ENCODE measurements around the gene PSMD6. TPM values are rescaled to one million over a fixed set of nuclear protein-coding genes. Genes with fewer than 3 reads are reported as not detected.

The PSMD6 gene
- total RNA-seq, 4 donors from 2014 or later = 37.3 to 48.7 (median 38.2) TPM

GRCh38 chr3:64027658-64028057 is 4.4 kb upstream of the PSMD6 start:
- H3K4me3 ChIP-seq = no peak overlapping the region
- H3K9me3 ChIP-seq = no peaks in the 10 kb centered on the region
- TF ChIP-seq POLR2A (IDR thresholded peaks at IDR 0.05) (no peak), CTCF (IDR thresholded peaks at IDR 0.05) (no peak)
- peaks cover 0 to under 1% (median 0%) of the 10 kb centered on the region in 4 donors for H3K4me1 ChIP-seq
- H3K27ac ChIP-seq = no peak overlapping the region
- no peaks in the 10 kb centered on the region for H3K27me3 ChIP-seq
- H3K36me3 ChIP-seq = no peaks in the 10 kb centered on the region
- DNase-seq = no peak

DNA sequence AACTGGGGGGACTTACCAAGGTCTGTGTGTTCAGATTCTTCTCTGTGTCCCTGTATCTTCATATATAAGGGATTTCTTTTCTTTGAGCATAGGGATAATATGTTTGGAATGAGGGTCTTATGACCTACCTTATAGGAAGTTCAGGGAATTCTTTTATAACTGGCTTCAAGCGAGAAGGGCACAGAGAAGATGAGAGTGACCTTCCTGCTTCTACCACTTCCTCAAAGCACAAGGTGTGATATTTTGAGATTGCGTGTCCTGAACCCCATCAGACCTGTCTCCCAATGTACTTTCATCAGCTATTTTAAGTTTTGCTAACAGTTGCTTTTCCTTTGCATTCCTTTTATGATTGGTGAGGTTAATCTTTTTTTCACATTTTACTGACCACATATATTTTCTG is 3.1 kb upstream of the PSMD6 start:
- DNase-seq = no peak
- H3K27me3 ChIP-seq = no peaks in the 10 kb centered on the region
- no peak overlapping the region for H3K4me3 ChIP-seq
- peaks cover 0 to 14% (median 2%) of the 10 kb centered on the region in 4 donors for H3K4me1 ChIP-seq
- no peak for TF ChIP-seq POLR2A (IDR thresholded peaks at IDR 0.05)
- no peak for TF ChIP-seq CTCF (IDR thresholded peaks at IDR 0.05)
- peaks cover 0 to 2% (median 0%) of the 10 kb centered on the region in 3 donors for H3K36me3 ChIP-seq
- no peak overlapping the region for H3K27ac ChIP-seq
- no peaks in the 10 kb centered on the region for H3K9me3 ChIP-seq

DNA sequence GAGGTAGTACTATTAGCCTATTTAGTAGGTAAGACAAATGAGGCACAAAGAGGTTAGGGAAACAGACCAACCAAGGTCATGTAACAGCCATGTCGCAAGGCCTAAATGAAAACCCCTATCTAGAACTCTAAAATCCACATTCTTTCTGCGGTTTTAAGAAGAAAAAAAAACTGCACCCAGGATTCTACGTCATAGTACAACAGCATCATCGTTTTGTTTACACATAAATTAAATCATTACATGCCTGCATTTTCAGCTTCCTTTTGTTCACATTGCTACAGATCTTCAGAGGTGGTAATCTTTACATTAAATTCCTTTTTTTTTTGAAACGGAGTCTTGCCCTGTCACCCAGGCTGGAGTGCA is 548 bp upstream of the PSMD6 start:
- TF ChIP-seq CTCF (IDR thresholded peaks at IDR 0.05) (no peak), POLR2A (IDR thresholded peaks at IDR 0.05) (no peak)
- H3K9me3 ChIP-seq = no peaks in the 10 kb centered on the region
- peak overlapping the region; percentile 68 to 84 (median 78) for H3K27ac ChIP-seq
- no peaks in the 10 kb centered on the region for H3K27me3 ChIP-seq
- H3K4me3 ChIP-seq = peak overlapping the region in 2 of 4 donors; percentile 69 to 84
- peaks cover 0 to 14% (median 2%) of the 10 kb centered on the region in 4 donors for H3K4me1 ChIP-seq
- H3K36me3 ChIP-seq = peaks cover 0 to 27% (median 0%) of the 10 kb centered on the region in 3 donors
- no peak for DNase-seq

- TF ChIP-seq POLR2A (IDR thresholded peaks at IDR 0.05) = no peak
- no peak for TF ChIP-seq CTCF (IDR thresholded peaks at IDR 0.05)
- H3K9me3 ChIP-seq = no peaks in the 10 kb centered on the region
- H3K27ac ChIP-seq = peak overlapping the region; percentile 68 to 84 (median 78)
- H3K4me1 ChIP-seq = peaks cover 0 to 14% (median 2%) of the 10 kb centered on the region in 4 donors
- H3K27me3 ChIP-seq = no peaks in the 10 kb centered on the region
- DNase-seq = no peak
- H3K4me3 ChIP-seq = peak overlapping the region; percentile 69 to 84 (median 78)
- H3K36me3 ChIP-seq = peaks cover 0 to 38% (median 0%) of the 10 kb centered on the region in 3 donors
These were observed 675 bp downstream of the PSMD6 start for GRCh38 chr3:64022451-64023186.

DNA sequence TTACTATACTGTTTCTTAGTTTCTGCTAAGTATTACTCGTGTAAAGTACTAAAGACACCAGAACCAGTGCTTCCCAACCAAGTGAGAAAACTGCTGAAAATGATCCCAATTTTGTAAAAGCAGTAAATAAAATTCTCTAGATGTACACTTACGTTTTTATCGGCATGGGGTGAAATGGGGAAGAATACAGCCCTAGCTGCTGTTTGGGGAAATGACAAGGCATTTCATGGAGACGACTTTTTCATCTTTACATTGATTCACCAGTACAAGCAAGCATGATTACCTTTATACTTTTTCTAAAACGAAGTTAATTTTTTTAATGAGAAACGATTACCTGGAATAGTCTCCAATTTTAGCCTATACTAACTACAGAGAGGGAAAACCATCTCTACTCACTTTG is 1.4 kb downstream of the PSMD6 start:
- Histone ChIP-seq H3K36me3 (peaks cover 0 to 45% (median 0%) of the 10 kb centered on the region in 3 donors), H3K4me1 (peaks cover 0 to 14% (median 2%) of the 10 kb centered on the region in 4 donors), H3K27me3 (no peaks in the 10 kb centered on the region), H3K27ac (peak overlapping the region in 1 of 4 donors; percentile 68), H3K9me3 (no peaks in the 10 kb centered on the region), H3K4me3 (peak overlapping the region in 2 of 4 donors; percentile 69 to 84)
- DNase-seq = no peak
- TF ChIP-seq CTCF (IDR thresholded peaks at IDR 0.05) (no peak), POLR2A (IDR thresholded peaks at IDR 0.05) (no peak)

Data from Peyer's patch (tissue), 4 donors.